OCI-LY3 (cell line): ENCODE results near the gene MAX.

Experiments used
- H2AFZ ChIP-seq: fragments of 200-600, 300-600 bp; shearing (Covaris generic); 2 replicates; pipeline ENCODE4 v1.6.0; 2014; ENCODE audit warnings: antibody characterized with exemption, low read depth, low read length
- H3K27ac ChIP-seq: fragments of 200-600, 300-600 bp; sonication (generic); 2 replicates; pipeline ENCODE4 v1.5.1; 2014; ENCODE audit warnings: mild to moderate bottlenecking, low read length, moderate library complexity, mixed read lengths
- H3K27me3 ChIP-seq: fragments of 200-600, 300-600 bp; sonication (generic); 2 replicates; pipeline ENCODE4 v1.6.1; 2014; ENCODE audit warnings: low read depth, low read length, mixed read lengths
- H3K36me3 ChIP-seq: fragments of 200-600, 300-600 bp; sonication (generic); replicated peaks from 2 replicates; pipeline ENCODE3; 2014; ENCODE audit warnings: low read depth, low read length, mixed read lengths
- H3K4me1 ChIP-seq: fragments of 300-600, 200-600 bp; sonication (generic); 2 replicates; pipeline ENCODE4 v1.6.1; 2014; ENCODE audit warnings: low read length, mixed read lengths
- H3K4me2 ChIP-seq: fragments of 200-600, 300-600 bp; sonication (generic); 2 replicates; pipeline ENCODE4 v1.6.1; 2014; ENCODE audit warnings: low read length, mixed read lengths
- H3K4me3 ChIP-seq: fragments of 300-600, 200-600 bp; sonication (generic); 2 replicates; pipeline ENCODE4 v1.5.1; 2014; ENCODE audit warnings: antibody characterized with exemption, mild to moderate bottlenecking, low read length, moderate library complexity
- H3K79me2 ChIP-seq: fragments of 300-600, 200-600 bp; shearing (Covaris generic); 2 replicates; pipeline ENCODE4 v1.6.1; 2014; ENCODE audit warnings: mild to moderate bottlenecking, low read length, mixed read lengths
- H3K9ac ChIP-seq: fragments of 300-600, 200-600 bp; shearing (Covaris generic); 2 replicates; pipeline ENCODE4 v1.6.0; 2014; ENCODE audit warnings: mild to moderate bottlenecking, low read length, moderate library complexity
- H3K9me3 ChIP-seq: fragments of 200-600, 300-600 bp; shearing (Covaris generic); 2 replicates; pipeline ENCODE4 v1.6.1; 2014; ENCODE audit warnings: low read length, mixed read lengths; ENCODE audit not compliant: insufficient read depth
- H4K20me1 ChIP-seq: fragments of 200-600, 300-600 bp; sonication (generic); 2 replicates; pipeline ENCODE4 v1.6.1; 2016; ENCODE audit warnings: low read length, mixed read lengths; ENCODE audit not compliant: insufficient read depth
- CTCF ChIP-seq: fragments of 200-600, 300-600 bp; sonication (generic); IDR thresholded peaks from 2 replicates; pipeline ENCODE4 v1.5.1; 2014; ENCODE audit warnings: antibody characterized with exemption, low read length, low read depth
- EZH2phosphoT487 ChIP-seq: fragments of 200-600 bp; shearing (Covaris generic); IDR thresholded peaks from 2 replicates; pipeline ENCODE4 v1.6.1; 2018; ENCODE audit warnings: antibody characterized with exemption, mixed run types, low read depth

MAX gene

GRCh38 chr14:65128096-65128495, 25.8 kb upstream of the MAX start:
- Histone ChIP-seq H2AFZ (no peak overlapping the region), H3K9ac (no peak overlapping the region), H3K27me3 (peaks cover 10% of the 10 kb centered on the region; the same call in 1 of the 2 replicates), H3K4me3 (no peak overlapping the region), H3K27ac (no peak overlapping the region), H4K20me1 (no peaks in the 10 kb centered on the region), H3K4me2 (no peak overlapping the region), H3K36me3 (no peaks in the 10 kb centered on the region), H3K9me3 (no peaks in the 10 kb centered on the region), H3K4me1 (no peaks in the 10 kb centered on the region), H3K79me2 (no peaks in the 10 kb centered on the region)
- TF ChIP-seq CTCF = no peak
- TF ChIP-seq EZH2phosphoT487 = no peak

- Histone ChIP-seq H3K36me3 (no peaks in the 10 kb centered on the region), H3K4me1 (peaks cover 7% of the 10 kb centered on the region), H3K4me3 (no peak overlapping the region), H3K27ac (no peak overlapping the region), H3K9ac (no peak overlapping the region), H3K27me3 (peaks cover 3% of the 10 kb centered on the region; the same call in 1 of the 2 replicates), H2AFZ (no peak overlapping the region), H3K9me3 (no peaks in the 10 kb centered on the region), H3K4me2 (no peak overlapping the region), H4K20me1 (no peaks in the 10 kb centered on the region), H3K79me2 (no peaks in the 10 kb centered on the region)
- TF ChIP-seq EZH2phosphoT487 (no peak), CTCF (no peak)
Observed at GRCh38 chr14:65117769-65118745, 15.7 kb upstream of the MAX start.

- H4K20me1 ChIP-seq = no peaks in the 10 kb centered on the region
- H3K4me2 ChIP-seq = no peak overlapping the region
- H3K4me3 ChIP-seq = no peak overlapping the region
- H3K9me3 ChIP-seq = no peaks in the 10 kb centered on the region
- no peaks in the 10 kb centered on the region for H3K79me2 ChIP-seq
- no peaks in the 10 kb centered on the region for H3K36me3 ChIP-seq
- no peak overlapping the region for H3K9ac ChIP-seq
- H2AFZ ChIP-seq = no peak overlapping the region
- H3K27ac ChIP-seq = no peak overlapping the region
- peaks cover 7% of the 10 kb centered on the region for H3K4me1 ChIP-seq
- TF ChIP-seq EZH2phosphoT487 (no peak), CTCF (no peak)
- H3K27me3 ChIP-seq = no peaks in the 10 kb centered on the region
Observed at GRCh38 chr14:65115615-65116014, 13.3 kb upstream of the MAX start.

- no peaks in the 10 kb centered on the region for H4K20me1 ChIP-seq
- no peak overlapping the region for H3K4me3 ChIP-seq
- TF ChIP-seq EZH2phosphoT487 (no peak), CTCF (no peak)
- H3K4me2 ChIP-seq = no peak overlapping the region
- H3K79me2 ChIP-seq = no peaks in the 10 kb centered on the region
- H3K36me3 ChIP-seq = no peaks in the 10 kb centered on the region
- no peak overlapping the region for H3K27ac ChIP-seq
- peaks cover 2% of the 10 kb centered on the region for H3K4me1 ChIP-seq
- H3K9ac ChIP-seq = no peak overlapping the region
- no peaks in the 10 kb centered on the region for H3K9me3 ChIP-seq
- H3K27me3 ChIP-seq = no peaks in the 10 kb centered on the region
- H2AFZ ChIP-seq = no peak overlapping the region
Observed at GRCh38 chr14:65110525-65110924, 8.2 kb upstream of the MAX start.
